ENCODE measurements around the gene PAPSS2. TPM values are rescaled to one million over a fixed set of nuclear protein-coding genes. Genes with fewer than 3 reads are reported as not detected.

Gene PAPSS2
- total RNA-seq, 2 experiments from 2014 or later, result 0.05 to 0.30 TPM

DNA sequence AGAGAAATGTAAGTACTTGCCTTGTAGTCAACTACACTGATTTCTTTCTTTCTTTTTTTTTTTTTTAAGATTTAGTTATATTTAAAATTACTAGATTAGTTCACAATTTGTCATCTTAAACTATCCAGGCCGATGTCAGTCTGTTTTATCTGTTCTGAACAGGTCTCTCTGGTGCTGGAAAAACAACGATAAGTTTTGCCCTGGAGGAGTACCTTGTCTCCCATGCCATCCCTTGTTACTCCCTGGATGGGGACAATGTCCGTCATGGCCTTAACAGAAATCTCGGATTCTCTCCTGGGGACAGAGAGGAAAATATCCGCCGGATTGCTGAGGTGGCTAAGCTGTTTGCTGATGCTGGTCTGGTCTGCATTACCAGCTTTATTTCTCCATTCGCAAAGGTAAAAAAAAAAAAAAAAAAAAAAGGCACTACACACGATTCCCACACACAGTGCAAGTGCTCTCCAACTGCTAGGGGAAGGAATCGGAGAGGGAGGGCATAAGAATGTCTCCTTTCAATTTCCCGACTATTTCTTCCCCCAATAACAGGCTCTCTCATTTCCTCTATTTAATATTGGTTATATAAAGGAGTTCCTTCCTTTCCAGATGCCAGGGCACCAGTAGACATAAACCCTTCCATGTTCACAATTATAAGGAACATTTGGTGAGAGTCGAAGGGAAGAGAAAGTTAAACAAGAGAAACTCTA is 53.4 kb downstream of the PAPSS2 start:
- Mint-ChIP-seq H3K27me3 (no peaks in the 10 kb centered on the region), H3K27ac (no peak overlapping the region), H3K4me1 (no peaks in the 10 kb centered on the region), H3K36me3 (ENCODE audit: low read depth) (no peaks in the 10 kb centered on the region), H3K9me3 (ENCODE audit: low read depth) (no peaks in the 10 kb centered on the region), H3K4me3 (no peak overlapping the region)
- no peak for ATAC-seq
- POLR2A ChIA-PET, result no interaction called here
- CTCF ChIA-PET, result no interaction called here
- intact Hi-C loops (cut with DNase I, micrococcal nuclease), result no loop called here
- no peak for DNase-seq

GRCh38 chr10:87713707-87714106 is 54.0 kb downstream of the PAPSS2 start:
- H3K4me3 Mint-ChIP-seq, result no peak overlapping the region
- ChIA-PET POLR2A (no interaction called here), CTCF (no interaction called here)
- H3K4me1 Mint-ChIP-seq, result no peaks in the 10 kb centered on the region
- DNase-seq (no peak), ATAC-seq (no peak)
- H3K27ac Mint-ChIP-seq, result no peak overlapping the region
- H3K9me3 Mint-ChIP-seq (ENCODE audit: low read depth), result no peaks in the 10 kb centered on the region
- intact Hi-C loops (cut with DNase I, micrococcal nuclease), result no loop called here
- no peaks in the 10 kb centered on the region for H3K36me3 Mint-ChIP-seq (ENCODE audit: low read depth)
- no peaks in the 10 kb centered on the region for H3K27me3 Mint-ChIP-seq

DNA sequence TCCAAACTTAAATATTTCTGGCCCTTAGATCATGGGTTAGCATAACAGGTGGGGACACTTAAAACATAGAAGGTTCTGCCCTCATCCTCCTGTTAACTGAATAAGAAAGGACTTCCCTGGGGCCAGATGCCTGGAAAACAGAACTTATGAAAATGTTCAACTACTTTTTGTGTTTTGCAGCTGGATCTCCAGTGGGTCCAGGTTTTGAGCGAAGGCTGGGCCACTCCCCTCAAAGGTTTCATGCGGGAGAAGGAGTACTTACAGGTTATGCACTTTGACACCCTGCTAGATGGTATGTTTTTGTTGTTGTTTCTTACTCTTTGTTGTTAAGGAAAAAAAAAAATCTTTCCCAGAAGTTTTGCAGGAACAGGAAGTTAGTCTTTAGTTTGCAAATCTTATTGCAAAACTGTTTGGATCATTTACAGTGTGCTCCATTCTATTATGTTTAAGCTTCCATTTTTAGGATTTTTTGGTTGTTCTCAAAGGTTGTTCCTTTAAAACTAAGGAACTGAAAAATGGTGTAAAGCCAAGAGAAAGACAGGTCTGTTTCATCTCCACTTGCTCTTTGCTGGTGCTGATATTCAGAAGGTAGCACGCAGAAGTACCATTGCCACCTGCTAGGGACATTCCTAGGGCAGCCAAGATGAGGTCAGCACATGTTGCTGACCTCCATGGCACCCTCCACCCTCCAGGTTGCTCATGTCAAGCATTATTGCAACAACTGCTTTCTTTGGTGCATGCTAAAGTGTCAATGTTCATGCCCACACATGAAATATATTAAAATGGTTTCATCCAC is 56.1 kb downstream of the PAPSS2 start:
- no peak for ATAC-seq
- intact Hi-C loops (cut with DNase I, micrococcal nuclease), result loop anchor here in 1 of 2 experiments (5.0 kb wide), 1 partner anchor 38 kb away; no protein-coding TSS in a partner anchor
- no peaks in the 10 kb centered on the region for H3K36me3 Mint-ChIP-seq (ENCODE audit: low read depth)
- no peaks in the 10 kb centered on the region for H3K9me3 Mint-ChIP-seq (ENCODE audit: low read depth)
- no peak overlapping the region for H3K27ac Mint-ChIP-seq
- no peaks in the 10 kb centered on the region for H3K27me3 Mint-ChIP-seq
- no peak overlapping the region for H3K4me3 Mint-ChIP-seq
- peaks cover 4% of the 10 kb centered on the region for H3K4me1 Mint-ChIP-seq
- CTCF ChIA-PET, result interaction anchor here (0.6 to 0.7 kb wide), 2 partner anchors 11 to 1946 kb away, joined by 3 read pairs; no protein-coding TSS in a partner anchor
- POLR2A ChIA-PET, result no interaction called here
- no peak for DNase-seq

- no peak overlapping the region for H3K27ac Mint-ChIP-seq
- no peak for DNase-seq
- no peak overlapping the region for H3K4me3 Mint-ChIP-seq
- peaks cover 7% of the 10 kb centered on the region for H3K4me1 Mint-ChIP-seq
- intact Hi-C loops (cut with DNase I, micrococcal nuclease), result loop anchor here in 1 of 2 experiments (5.0 kb wide), 1 partner anchor 39 kb away; no protein-coding TSS in a partner anchor
- ChIA-PET POLR2A (no interaction called here), CTCF (interaction anchor here (0.7 kb wide), 1 partner anchor 11 kb away, joined by 3 read pairs; no protein-coding TSS in a partner anchor)
- no peak for ATAC-seq
- H3K9me3 Mint-ChIP-seq (ENCODE audit: low read depth), result no peaks in the 10 kb centered on the region
- no peaks in the 10 kb centered on the region for H3K36me3 Mint-ChIP-seq (ENCODE audit: low read depth)
- H3K27me3 Mint-ChIP-seq, result peaks cover 1% of the 10 kb centered on the region
Observed at GRCh38 chr10:87716348-87716670, 56.6 kb downstream of the PAPSS2 start.

- no peak overlapping the region for H3K4me3 Mint-ChIP-seq
- ChIA-PET CTCF (interaction anchor here (1.1 to 1.8 kb wide), 2 partner anchors 13 to 108 kb away, joined by 4 to 15 read pairs; no protein-coding TSS in a partner anchor), POLR2A (no interaction called here)
- ATAC-seq (peak; percentile 81), DNase-seq (no peak)
- peaks cover 9% of the 10 kb centered on the region for H3K27me3 Mint-ChIP-seq
- H3K9me3 Mint-ChIP-seq (ENCODE audit: low read depth), result no peaks in the 10 kb centered on the region
- H3K4me1 Mint-ChIP-seq, result peaks cover 7% of the 10 kb centered on the region
- no peaks in the 10 kb centered on the region for H3K36me3 Mint-ChIP-seq (ENCODE audit: low read depth)
- no peak overlapping the region for H3K27ac Mint-ChIP-seq
- intact Hi-C loops (cut with DNase I, micrococcal nuclease), result no loop called here
Observed at GRCh38 chr10:87720665-87721064, 61.0 kb downstream of the PAPSS2 start.

GRCh38 chr10:87721781-87722180 is 62.1 kb downstream of the PAPSS2 start:
- peaks cover 11% of the 10 kb centered on the region for H3K27me3 Mint-ChIP-seq
- no peaks in the 10 kb centered on the region for H3K36me3 Mint-ChIP-seq (ENCODE audit: low read depth)
- CTCF ChIA-PET, result interaction anchor here (0.6 to 1.8 kb wide), 6 partner anchors 9 to 964 kb away, joined by 3 to 15 read pairs (median 3); no protein-coding TSS in a partner anchor
- intact Hi-C loops (cut with DNase I, micrococcal nuclease), result no loop called here
- H3K4me3 Mint-ChIP-seq, result no peak overlapping the region
- H3K27ac Mint-ChIP-seq, result no peak overlapping the region
- ATAC-seq (no peak), DNase-seq (no peak)
- peaks cover 7% of the 10 kb centered on the region for H3K4me1 Mint-ChIP-seq
- no peaks in the 10 kb centered on the region for H3K9me3 Mint-ChIP-seq (ENCODE audit: low read depth)
- POLR2A ChIA-PET, result no interaction called here

DNA sequence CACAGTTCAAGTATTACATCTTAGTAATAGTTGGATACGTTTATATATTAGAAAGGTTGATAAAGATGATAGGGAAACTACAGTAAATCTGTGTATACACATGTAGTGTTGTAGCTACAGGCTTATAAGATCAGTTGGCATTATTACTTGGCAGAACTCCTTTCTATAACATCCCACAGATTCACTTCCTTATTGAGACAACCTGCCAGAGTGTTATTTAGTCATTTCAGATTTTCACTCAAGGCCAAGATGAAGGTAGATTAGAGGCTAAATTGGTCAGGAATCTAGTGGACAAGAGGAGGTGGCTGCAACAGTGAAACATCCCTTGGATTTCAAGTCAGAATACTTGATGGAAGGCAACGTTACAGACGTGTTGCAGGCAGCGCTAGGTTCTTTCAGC is 63.0 kb downstream of the PAPSS2 start:
- no peak overlapping the region for H3K27ac Mint-ChIP-seq
- no peak for ATAC-seq
- ChIA-PET CTCF (interaction anchor here (0.6 kb wide), 1 partner anchor 96 kb away, joined by 3 read pairs; no protein-coding TSS in a partner anchor), POLR2A (no interaction called here)
- H3K4me3 Mint-ChIP-seq, result no peak overlapping the region
- peaks cover 7% of the 10 kb centered on the region for H3K4me1 Mint-ChIP-seq
- no peak for DNase-seq
- peaks cover 13% of the 10 kb centered on the region for H3K27me3 Mint-ChIP-seq
- no peaks in the 10 kb centered on the region for H3K36me3 Mint-ChIP-seq (ENCODE audit: low read depth)
- intact Hi-C loops (cut with DNase I, micrococcal nuclease), result no loop called here
- H3K9me3 Mint-ChIP-seq (ENCODE audit: low read depth), result no peaks in the 10 kb centered on the region

DNA sequence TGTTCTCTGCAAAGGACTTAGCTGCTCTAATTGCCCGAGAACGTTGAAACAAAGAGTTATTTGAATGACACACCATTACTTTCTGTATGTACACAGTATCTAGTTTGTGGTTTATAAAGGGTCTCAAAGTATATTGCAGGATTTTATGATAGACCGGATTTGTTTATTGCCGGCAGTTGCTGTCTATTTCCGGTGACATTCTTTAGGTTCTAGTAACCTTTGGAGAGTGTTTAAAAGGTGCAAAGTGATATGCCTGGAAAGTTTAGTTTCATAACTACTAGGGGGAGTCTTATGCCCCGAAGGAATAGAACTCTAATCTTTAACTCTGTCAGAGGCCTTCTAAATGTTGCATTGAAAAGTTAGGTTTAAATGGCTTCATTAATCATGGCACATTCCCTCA is 63.8 kb downstream of the PAPSS2 start:
- Mint-ChIP-seq H3K27me3 (peaks cover 13% of the 10 kb centered on the region), H3K4me1 (peaks cover 7% of the 10 kb centered on the region), H3K4me3 (no peak overlapping the region), H3K9me3 (ENCODE audit: low read depth) (no peaks in the 10 kb centered on the region), H3K27ac (no peak overlapping the region), H3K36me3 (ENCODE audit: low read depth) (no peaks in the 10 kb centered on the region)
- CTCF ChIA-PET, result no interaction called here
- POLR2A ChIA-PET, result no interaction called here
- intact Hi-C loops (cut with DNase I, micrococcal nuclease), result no loop called here
- DNase-seq (no peak), ATAC-seq (no peak)

GRCh38 chr10:87724789-87725188 is 65.1 kb downstream of the PAPSS2 start:
- H3K27ac Mint-ChIP-seq, result no peak overlapping the region
- H3K36me3 Mint-ChIP-seq (ENCODE audit: low read depth), result no peaks in the 10 kb centered on the region
- H3K4me3 Mint-ChIP-seq, result no peak overlapping the region
- intact Hi-C loops (cut with DNase I, micrococcal nuclease), result no loop called here
- no peak for DNase-seq
- H3K4me1 Mint-ChIP-seq, result peaks cover 7% of the 10 kb centered on the region
- ChIA-PET CTCF (interaction anchor here (0.7 to 1.4 kb wide), 3 partner anchors 9 to 102 kb away, joined by 3 to 4 read pairs (median 3); no protein-coding TSS in a partner anchor), POLR2A (no interaction called here)
- peaks cover 13% of the 10 kb centered on the region for H3K27me3 Mint-ChIP-seq
- ATAC-seq, result no peak
- no peaks in the 10 kb centered on the region for H3K9me3 Mint-ChIP-seq (ENCODE audit: low read depth)

DNA sequence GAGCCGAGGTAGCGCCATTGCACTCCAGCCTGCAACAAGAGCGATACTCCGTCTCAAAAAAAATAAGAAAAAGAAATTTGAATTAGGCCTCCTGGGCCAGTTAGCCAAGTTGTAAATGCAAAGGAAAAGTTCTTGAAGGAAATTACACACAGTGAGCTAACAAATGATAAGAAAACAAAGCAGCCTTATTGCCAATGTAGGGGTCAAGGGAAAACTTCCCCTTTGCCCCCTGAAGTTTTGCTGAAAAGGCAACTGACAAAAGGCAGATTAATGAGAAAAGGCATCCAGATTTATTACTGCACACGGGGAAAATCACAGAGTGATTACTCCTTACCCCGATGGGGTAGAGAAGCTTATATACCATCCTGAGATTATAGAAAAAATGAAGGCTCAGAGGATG is 70.3 kb downstream of the PAPSS2 start:
- Mint-ChIP-seq H3K9me3 (ENCODE audit: low read depth) (no peaks in the 10 kb centered on the region), H3K4me3 (no peak overlapping the region), H3K36me3 (ENCODE audit: low read depth) (no peaks in the 10 kb centered on the region), H3K27ac (no peak overlapping the region), H3K4me1 (no peaks in the 10 kb centered on the region), H3K27me3 (peaks cover 13% of the 10 kb centered on the region)
- intact Hi-C loops (cut with DNase I, micrococcal nuclease), result no loop called here
- ChIA-PET CTCF (interaction anchor here (1.1 kb wide), 1 partner anchor 8 kb away, joined by 3 read pairs; no protein-coding TSS in a partner anchor), POLR2A (interaction anchor here (0.7 kb wide), 1 partner anchor 45 kb away, joined by 3 read pairs; no protein-coding TSS in a partner anchor)
- DNase-seq, result no peak
- ATAC-seq, result no peak

- Mint-ChIP-seq H3K9me3 (ENCODE audit: low read depth) (no peaks in the 10 kb centered on the region), H3K4me3 (no peak overlapping the region), H3K4me1 (no peaks in the 10 kb centered on the region), H3K27ac (no peak overlapping the region), H3K27me3 (peaks cover 15% of the 10 kb centered on the region), H3K36me3 (ENCODE audit: low read depth) (no peaks in the 10 kb centered on the region)
- intact Hi-C loops (cut with DNase I, micrococcal nuclease), result no loop called here
- ChIA-PET POLR2A (no interaction called here), CTCF (interaction anchor here (0.5 to 2.5 kb wide), 9 partner anchors 8 to 209 kb away, joined by 3 to 15 read pairs (median 4); no protein-coding TSS in a partner anchor)
- no peak for DNase-seq
- ATAC-seq, result no peak
Observed at GRCh38 chr10:87733081-87733480, 73.4 kb downstream of the PAPSS2 start.
